Glutamatergic neuron (in vitro differentiated cells): ENCODE data around the gene AMHR2. TPM values are rescaled to one million over a fixed set of nuclear protein-coding genes. Genes with fewer than 3 reads are reported as not detected.
"Not testable (repeated sequence)": the region's sequence is repeated elsewhere in the genome, so short reads cannot be mapped to it uniquely, and the experiment has no call there.

Source experiments
- DNase-seq: peaks from one replicate; pipeline ENCODE4 v3.0.0; 2022
- H3K27ac Mint-ChIP-seq: one replicate; pipeline ENCODE4 v1.8.0; 2020; ENCODE audit warnings: mild to moderate bottlenecking, mixed read lengths, inconsistent platforms; ENCODE audit not compliant: unreplicated experiment
- H3K27me3 Mint-ChIP-seq: one replicate; pipeline ENCODE4 v1.8.0; 2020; ENCODE audit warnings: mild to moderate bottlenecking, moderate library complexity, mixed read lengths, inconsistent platforms; ENCODE audit not compliant: unreplicated experiment
- H3K36me3 Mint-ChIP-seq: one replicate; pipeline ENCODE4 v1.8.0; 2020; ENCODE audit warnings: mild to moderate bottlenecking, mixed read lengths, inconsistent platforms; ENCODE audit not compliant: unreplicated experiment
- H3K4me1 Mint-ChIP-seq: one replicate; pipeline ENCODE4 v1.8.0; 2020; ENCODE audit warnings: mild to moderate bottlenecking, low read depth, mixed read lengths, inconsistent platforms; ENCODE audit not compliant: unreplicated experiment
- H3K4me3 Mint-ChIP-seq: one replicate; pipeline ENCODE4 v1.8.0; 2020; ENCODE audit warnings: mild to moderate bottlenecking, mixed read lengths, inconsistent platforms; ENCODE audit not compliant: unreplicated experiment
- H3K9me3 Mint-ChIP-seq: one replicate; pipeline ENCODE4 v1.8.0; 2020; ENCODE audit warnings: mild to moderate bottlenecking, moderate library complexity, mixed read lengths, inconsistent platforms; ENCODE audit not compliant: unreplicated experiment
- total RNA-seq: library from RNA; stranded (reverse); fragmentation: NEBNext Ultra II Directional; extraction: Animal tissue kit (Norgen Biotek cat#: 25700); gene quantifications from one replicate; pipeline ENCODE4 v1.2.1, GENCODE V29; 2021; ENCODE audit not compliant: unreplicated experiment
- TF ChIP-seq, protein P1 (sequence below): fragments of 200-600 bp; sonication (generic); IDR thresholded peaks from one replicate; pipeline ENCODE4 v1.5.0; 2021; ENCODE audit not compliant: partially characterized antibody, unreplicated experiment

The AMHR2 gene
- total RNA-seq, 1 donor from 2014 or later, result not detected

DNA sequence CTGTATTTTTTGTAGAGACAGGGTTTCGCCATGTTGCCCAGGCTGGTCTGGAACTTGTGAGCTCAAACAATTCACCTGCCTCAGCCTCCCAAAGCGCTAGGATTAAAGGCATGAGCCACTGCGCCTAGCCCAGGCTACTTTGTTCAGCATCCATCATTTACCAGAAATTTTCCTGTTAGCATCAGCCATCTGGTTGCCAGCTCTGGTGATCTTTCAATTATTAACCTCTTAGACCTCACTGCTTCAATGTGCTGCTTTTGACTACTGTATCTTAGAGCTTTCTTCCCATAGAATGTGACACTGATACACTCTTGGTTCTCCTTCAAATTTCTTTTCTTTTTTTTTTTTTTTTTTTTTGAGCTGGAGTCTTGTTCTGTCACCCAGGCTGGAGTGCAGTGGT lies 5.4 kb upstream of the AMHR2 start:
- H3K9me3 Mint-ChIP-seq, result peaks cover 4% of the 10 kb centered on the region
- no peak for DNase-seq
- H3K27ac Mint-ChIP-seq, result no peak overlapping the region
- peaks cover 3% of the 10 kb centered on the region for H3K27me3 Mint-ChIP-seq
- TF ChIP-seq, protein P1, sequence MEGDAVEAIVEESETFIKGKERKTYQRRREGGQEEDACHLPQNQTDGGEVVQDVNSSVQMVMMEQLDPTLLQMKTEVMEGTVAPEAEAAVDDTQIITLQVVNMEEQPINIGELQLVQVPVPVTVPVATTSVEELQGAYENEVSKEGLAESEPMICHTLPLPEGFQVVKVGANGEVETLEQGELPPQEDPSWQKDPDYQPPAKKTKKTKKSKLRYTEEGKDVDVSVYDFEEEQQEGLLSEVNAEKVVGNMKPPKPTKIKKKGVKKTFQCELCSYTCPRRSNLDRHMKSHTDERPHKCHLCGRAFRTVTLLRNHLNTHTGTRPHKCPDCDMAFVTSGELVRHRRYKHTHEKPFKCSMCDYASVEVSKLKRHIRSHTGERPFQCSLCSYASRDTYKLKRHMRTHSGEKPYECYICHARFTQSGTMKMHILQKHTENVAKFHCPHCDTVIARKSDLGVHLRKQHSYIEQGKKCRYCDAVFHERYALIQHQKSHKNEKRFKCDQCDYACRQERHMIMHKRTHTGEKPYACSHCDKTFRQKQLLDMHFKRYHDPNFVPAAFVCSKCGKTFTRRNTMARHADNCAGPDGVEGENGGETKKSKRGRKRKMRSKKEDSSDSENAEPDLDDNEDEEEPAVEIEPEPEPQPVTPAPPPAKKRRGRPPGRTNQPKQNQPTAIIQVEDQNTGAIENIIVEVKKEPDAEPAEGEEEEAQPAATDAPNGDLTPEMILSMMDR, result no peak
- peaks cover 12% of the 10 kb centered on the region for H3K4me1 Mint-ChIP-seq
- no peaks in the 10 kb centered on the region for H3K36me3 Mint-ChIP-seq
- no peak overlapping the region for H3K4me3 Mint-ChIP-seq

DNA sequence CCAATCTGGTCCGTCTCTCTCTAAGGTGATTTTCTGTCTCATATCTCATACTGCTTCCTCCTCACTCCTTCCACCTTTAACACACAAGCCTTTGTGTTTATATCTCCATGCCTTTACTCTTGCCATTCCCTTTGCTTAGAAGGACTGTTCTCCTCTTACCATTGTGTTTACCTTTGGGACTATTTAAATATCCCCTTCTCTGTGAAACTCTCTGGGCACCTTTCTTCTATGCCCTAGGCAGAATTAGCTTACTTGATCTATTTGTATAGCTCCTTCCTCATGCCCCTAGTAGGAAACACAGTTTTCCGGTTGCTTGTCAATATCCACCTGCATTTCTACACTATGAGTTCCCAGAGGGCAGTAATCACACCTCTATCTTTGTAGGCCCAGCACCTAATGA lies 3.9 kb upstream of the AMHR2 start:
- H3K4me1 Mint-ChIP-seq, result peaks cover 12% of the 10 kb centered on the region
- no peaks in the 10 kb centered on the region for H3K36me3 Mint-ChIP-seq
- no peak overlapping the region for H3K27ac Mint-ChIP-seq
- TF ChIP-seq, protein P1, result no peak
- H3K4me3 Mint-ChIP-seq, result no peak overlapping the region
- H3K27me3 Mint-ChIP-seq, result peaks cover 3% of the 10 kb centered on the region
- DNase-seq, result no peak
- H3K9me3 Mint-ChIP-seq, result peaks cover 4% of the 10 kb centered on the region

DNA sequence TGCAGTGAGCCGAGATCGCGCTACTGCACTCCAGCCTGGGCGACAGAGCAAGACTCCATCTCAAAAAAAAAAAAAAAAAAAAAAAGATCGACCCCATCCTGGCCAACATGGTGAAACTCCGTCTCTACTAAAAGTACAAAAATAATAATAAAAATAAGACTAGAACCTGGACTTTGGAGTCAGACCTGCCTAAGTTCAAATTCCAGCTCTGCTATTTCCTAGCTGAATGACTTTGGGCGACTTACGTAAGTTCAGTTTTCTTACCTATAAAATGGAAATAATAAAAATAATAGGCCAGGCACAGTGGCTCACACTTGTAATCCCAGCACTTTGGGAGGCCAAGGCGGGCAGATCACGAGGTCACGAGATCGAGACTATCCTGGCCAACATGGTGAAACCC lies 1.4 kb upstream of the AMHR2 start:
- H3K27me3 Mint-ChIP-seq, H3K36me3 Mint-ChIP-seq, H3K9me3 Mint-ChIP-seq, DNase-seq, H3K4me3 Mint-ChIP-seq, H3K27ac Mint-ChIP-seq, H3K4me1 Mint-ChIP-seq: not testable (repeated sequence)

DNA sequence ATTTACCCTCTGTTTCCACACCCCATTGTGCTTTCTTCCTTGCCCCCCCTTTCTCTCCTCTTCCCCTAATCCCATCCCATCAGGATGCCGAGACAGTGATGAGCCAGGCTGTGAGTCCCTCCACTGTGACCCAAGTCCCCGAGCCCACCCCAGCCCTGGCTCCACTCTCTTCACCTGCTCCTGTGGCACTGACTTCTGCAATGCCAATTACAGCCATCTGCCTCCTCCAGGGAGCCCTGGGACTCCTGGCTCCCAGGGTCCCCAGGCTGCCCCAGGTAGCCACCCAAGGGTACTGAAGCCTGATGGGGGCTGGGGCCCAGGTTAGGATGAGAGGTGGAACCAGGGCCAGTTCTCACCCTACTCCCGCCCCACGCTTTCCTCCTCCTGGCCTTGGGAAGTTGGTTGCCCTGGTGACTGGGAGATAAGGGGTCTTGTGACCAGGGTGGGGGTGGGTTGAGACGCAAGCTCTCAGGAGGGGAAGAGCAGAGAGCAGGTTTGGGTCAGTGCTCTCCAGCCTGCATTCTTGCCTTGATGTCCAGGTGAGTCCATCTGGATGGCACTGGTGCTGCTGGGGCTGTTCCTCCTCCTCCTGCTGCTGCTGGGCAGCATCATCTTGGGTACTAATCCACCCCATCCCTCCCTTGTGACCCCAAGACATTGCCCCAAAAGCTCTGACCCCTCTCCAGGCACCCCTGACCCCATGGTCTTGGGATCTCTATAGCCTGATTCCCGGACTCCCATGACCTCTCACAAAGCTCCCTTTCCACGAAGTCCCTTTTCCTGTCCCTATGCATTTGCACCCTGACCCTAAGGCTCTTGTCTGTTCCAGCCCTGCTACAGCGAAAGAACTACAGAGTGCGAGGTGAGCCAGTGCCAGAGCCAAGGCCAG lies 1.2 kb downstream of the AMHR2 start:
- no peak for DNase-seq
- Mint-ChIP-seq H3K4me3 (no peak overlapping the region), H3K27me3 (peaks cover 3% of the 10 kb centered on the region), H3K4me1 (no peaks in the 10 kb centered on the region), H3K9me3 (no peaks in the 10 kb centered on the region), H3K27ac (no peak overlapping the region), H3K36me3 (no peaks in the 10 kb centered on the region)
- TF ChIP-seq, protein P1, result no peak

DNA sequence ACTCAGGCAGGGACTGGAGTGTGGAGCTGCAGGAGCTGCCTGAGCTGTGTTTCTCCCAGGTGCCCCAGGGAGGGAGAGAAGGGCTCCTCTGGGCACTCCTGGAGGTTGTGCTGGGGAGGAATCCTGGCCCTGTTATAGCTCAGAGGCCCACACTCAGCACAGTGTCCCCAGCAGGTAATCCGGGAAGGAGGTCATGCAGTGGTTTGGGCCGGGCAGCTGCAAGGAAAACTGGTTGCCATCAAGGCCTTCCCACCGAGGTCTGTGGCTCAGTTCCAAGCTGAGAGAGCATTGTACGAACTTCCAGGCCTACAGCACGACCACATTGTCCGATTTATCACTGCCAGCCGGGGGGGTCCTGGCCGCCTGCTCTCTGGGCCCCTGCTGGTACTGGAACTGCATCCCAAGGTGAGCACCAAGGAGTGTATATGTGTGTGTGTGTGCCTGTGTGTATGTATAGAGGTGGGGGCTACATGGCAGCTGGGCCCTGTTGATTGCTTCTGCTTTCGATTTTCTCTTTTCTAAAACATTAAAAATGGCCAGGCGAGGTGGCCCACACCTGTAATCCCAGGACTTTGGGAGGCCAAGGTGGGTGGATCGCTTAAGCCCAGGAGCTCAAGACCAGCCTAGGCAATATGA lies 2.0 kb downstream of the AMHR2 start:
- DNase-seq, result no peak
- Mint-ChIP-seq H3K36me3 (peaks cover 4% of the 10 kb centered on the region), H3K27me3 (peaks cover 5% of the 10 kb centered on the region), H3K9me3 (no peaks in the 10 kb centered on the region), H3K4me3 (no peak overlapping the region), H3K4me1 (peaks cover 4% of the 10 kb centered on the region), H3K27ac (no peak overlapping the region)
- TF ChIP-seq, protein P1, result no peak
